Smooth muscle cell (in vitro differentiated cells): Measurements from ENCODE around the gene GCNA. TPM values are rescaled to one million over a fixed set of nuclear protein-coding genes. Genes with fewer than 3 reads are reported as not detected.

ENCODE experiments used
- DNase-seq: peaks from one replicate; lab custom pipeline; 2025; ENCODE audit not compliant: unreplicated experiment; lab: John Stamatoyannopoulos, UW
- H2AFZ ChIP-seq: fragments of 200-600 bp; sonication (generic); 2 replicates; pipeline ENCODE4 v1.6.0; 2016; ENCODE audit warnings: antibody characterized with exemption, low read depth, mild to moderate bottlenecking
- H3F3A ChIP-seq: fragments of 200-600 bp; sonication (generic); 2 replicates; pipeline ENCODE4 v1.6.0; 2017; ENCODE audit warnings: antibody characterized with exemption, low read depth
- H3K27ac ChIP-seq: fragments of 200-600 bp; sonication (generic); 2 replicates; pipeline ENCODE4 v1.5.1; 2016; ENCODE audit warnings: low read depth, mild to moderate bottlenecking
- H3K27me3 ChIP-seq: fragments of 200-600 bp; sonication (generic); 2 replicates; pipeline ENCODE4 v1.6.1; 2016; ENCODE audit warnings: low read depth, mild to moderate bottlenecking
- H3K36me3 ChIP-seq: fragments of 200-600 bp; sonication (generic); 2 replicates; pipeline ENCODE4 v1.5.1; 2016; ENCODE audit warnings: low read depth
- H3K4me1 ChIP-seq: fragments of 200-600 bp; sonication (generic); 2 replicates; pipeline ENCODE4 v1.5.1; 2016; ENCODE audit warnings: low read depth
- H3K4me2 ChIP-seq: fragments of 200-600 bp; sonication (generic); 2 replicates; pipeline ENCODE4 v1.6.0; 2016; ENCODE audit warnings: mild to moderate bottlenecking
- H3K4me3 ChIP-seq: fragments of 200-600 bp; sonication (generic); 2 replicates; pipeline ENCODE4 v1.5.1; 2016; ENCODE audit warnings: mild to moderate bottlenecking
- H3K79me2 ChIP-seq: fragments of 200-600 bp; sonication (generic); 2 replicates; pipeline ENCODE4 v1.6.0; 2016; ENCODE audit warnings: low read depth, mild to moderate bottlenecking
- H3K9ac ChIP-seq: fragments of 200-600 bp; sonication (generic); 2 replicates; pipeline ENCODE4 v1.6.0; 2016; ENCODE audit warnings: low read depth
- H3K9me3 ChIP-seq: fragments of 200-600 bp; sonication (generic); replicated peaks from 2 replicates; pipeline ENCODE4 v1.5.1; 2016; ENCODE audit warnings: low read depth
- H4K20me1 ChIP-seq: fragments of 200-600 bp; sonication (generic); 2 replicates; pipeline ENCODE4 v1.6.0; 2016; ENCODE audit warnings: low read depth
- WGBS: methylation state at CpG from one replicate; pipeline ENCODE4 v1.1.7; 2016; ENCODE audit warnings: low lambda C conversion rate; 5-methylcytosine and 5-hydroxymethylcytosine counted together
- polyA plus RNA-seq: library from polyadenylated mRNA; unstranded; fragments of >200 nt; fragmentation: Nextera tagmentation; extraction: Ambion mirVana; gene quantifications from 2 replicates; pipeline ENCODE4 v1.2.1, GENCODE V29; 2016
- total RNA-seq: library from RNA; depleted of rRNA; stranded (reverse); fragments of >200 nt; gene quantifications from 2 replicates; pipeline ENCODE4 v1.2.3, GENCODE V29; 2014
- TF ChIP-seq, protein P1 (sequence below): fragments of 200-600 bp; sonication (generic); IDR thresholded peaks from 2 replicates; pipeline ENCODE4 v1.5.1; 2017; ENCODE audit warnings: borderline replicate concordance, mild to moderate bottlenecking, antibody characterized with exemption; ENCODE audit not compliant: insufficient read depth, poor library complexity, severe bottlenecking

The GCNA gene
- total and polyA plus RNA-seq, 2 experiments from 2014 or later, result 0.51 to 0.94 TPM

DNA sequence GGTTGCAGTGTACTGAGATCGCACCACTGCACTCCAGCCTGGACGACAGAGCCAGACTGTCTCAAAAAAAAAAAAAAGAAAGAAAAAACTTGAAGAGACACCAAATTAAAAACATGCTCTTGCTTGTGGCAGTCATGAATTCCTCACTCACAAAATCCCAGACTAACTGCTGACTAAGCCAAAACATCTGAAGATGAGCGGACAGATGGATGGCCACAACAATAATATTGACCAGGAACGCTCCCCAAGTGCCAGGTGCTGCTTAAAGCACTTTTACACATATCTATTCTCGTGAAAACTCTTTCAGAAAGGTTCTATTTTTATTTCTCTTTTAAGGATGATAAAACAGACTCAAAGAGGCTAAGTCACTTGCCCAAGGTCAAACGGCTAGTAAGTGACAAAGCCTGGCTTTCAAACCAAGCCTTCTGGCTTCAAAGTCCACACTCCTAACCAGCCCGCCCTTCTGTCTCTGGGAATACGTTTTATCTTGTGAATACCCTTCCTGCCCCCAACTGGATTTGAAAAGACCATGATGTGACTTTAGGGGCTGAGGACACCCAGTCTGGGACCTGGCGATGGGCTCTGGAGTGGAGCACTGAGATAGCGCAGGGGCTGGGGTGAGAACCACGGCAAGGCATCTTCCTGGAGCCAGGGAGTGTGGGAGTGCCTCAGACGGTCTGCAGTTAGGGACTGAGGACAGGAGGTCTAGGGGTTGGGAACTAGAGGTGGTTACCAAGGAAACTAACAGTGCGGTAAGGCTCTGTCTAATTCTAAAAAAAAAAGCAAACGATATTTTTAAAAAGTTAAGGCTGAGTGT lies 49.6 kb downstream of the GCNA start:
- Histone ChIP-seq H4K20me1 (no peaks in the 10 kb centered on the region), H3K9me3 (no peaks in the 10 kb centered on the region), H3K4me1 (no peaks in the 10 kb centered on the region), H3K79me2 (no peaks in the 10 kb centered on the region), H3K27me3 (no peaks in the 10 kb centered on the region), H3K4me2 (no peak overlapping the region), H2AFZ (no peak overlapping the region), H3K4me3 (no peak overlapping the region), H3K9ac (no peak overlapping the region), H3K27ac (no peak overlapping the region), H3F3A (no peaks in the 10 kb centered on the region), H3K36me3 (no peaks in the 10 kb centered on the region)
- 71% methylated on average over 12 of the region's 14 CpGs for WGBS
- DNase-seq, result no peak
- TF ChIP-seq, protein P1, sequence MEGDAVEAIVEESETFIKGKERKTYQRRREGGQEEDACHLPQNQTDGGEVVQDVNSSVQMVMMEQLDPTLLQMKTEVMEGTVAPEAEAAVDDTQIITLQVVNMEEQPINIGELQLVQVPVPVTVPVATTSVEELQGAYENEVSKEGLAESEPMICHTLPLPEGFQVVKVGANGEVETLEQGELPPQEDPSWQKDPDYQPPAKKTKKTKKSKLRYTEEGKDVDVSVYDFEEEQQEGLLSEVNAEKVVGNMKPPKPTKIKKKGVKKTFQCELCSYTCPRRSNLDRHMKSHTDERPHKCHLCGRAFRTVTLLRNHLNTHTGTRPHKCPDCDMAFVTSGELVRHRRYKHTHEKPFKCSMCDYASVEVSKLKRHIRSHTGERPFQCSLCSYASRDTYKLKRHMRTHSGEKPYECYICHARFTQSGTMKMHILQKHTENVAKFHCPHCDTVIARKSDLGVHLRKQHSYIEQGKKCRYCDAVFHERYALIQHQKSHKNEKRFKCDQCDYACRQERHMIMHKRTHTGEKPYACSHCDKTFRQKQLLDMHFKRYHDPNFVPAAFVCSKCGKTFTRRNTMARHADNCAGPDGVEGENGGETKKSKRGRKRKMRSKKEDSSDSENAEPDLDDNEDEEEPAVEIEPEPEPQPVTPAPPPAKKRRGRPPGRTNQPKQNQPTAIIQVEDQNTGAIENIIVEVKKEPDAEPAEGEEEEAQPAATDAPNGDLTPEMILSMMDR, result no peak

DNA sequence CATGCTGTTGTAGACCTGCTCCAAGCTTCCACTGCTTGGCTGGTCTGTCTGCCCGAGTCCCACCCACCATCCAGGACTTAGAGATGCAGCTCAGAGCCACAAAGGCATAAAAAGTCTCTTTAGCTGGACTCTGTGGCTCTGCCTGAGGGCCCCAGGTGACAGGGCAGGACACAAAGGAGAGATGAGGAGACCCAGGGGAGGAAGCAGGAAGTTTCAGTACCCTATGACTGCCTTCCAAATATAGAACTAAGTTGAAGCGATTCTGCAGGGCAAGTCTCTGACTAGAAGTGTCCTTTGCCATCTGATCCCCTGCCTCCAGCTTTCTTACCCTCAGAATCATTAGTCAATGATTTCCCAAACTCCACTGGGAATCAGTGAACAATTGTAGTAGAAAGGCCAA lies 51.2 kb downstream of the GCNA start:
- Histone ChIP-seq H3F3A (no peaks in the 10 kb centered on the region), H2AFZ (no peak overlapping the region), H3K9ac (no peak overlapping the region), H3K27me3 (no peaks in the 10 kb centered on the region), H3K36me3 (no peaks in the 10 kb centered on the region), H4K20me1 (no peaks in the 10 kb centered on the region), H3K79me2 (no peaks in the 10 kb centered on the region), H3K27ac (no peak overlapping the region), H3K4me3 (no peak overlapping the region), H3K4me1 (no peaks in the 10 kb centered on the region), H3K9me3 (no peaks in the 10 kb centered on the region), H3K4me2 (no peak overlapping the region)
- 77% methylated on average over 2 of the region's 2 CpGs for WGBS
- DNase-seq, result no peak
- TF ChIP-seq, protein P1, result no peak

- H3F3A ChIP-seq, result no peaks in the 10 kb centered on the region
- no peak overlapping the region for H3K4me2 ChIP-seq
- no peaks in the 10 kb centered on the region for H3K4me1 ChIP-seq
- TF ChIP-seq, protein P1, result no peak
- no peaks in the 10 kb centered on the region for H3K79me2 ChIP-seq
- H3K9ac ChIP-seq, result no peak overlapping the region
- no peaks in the 10 kb centered on the region for H4K20me1 ChIP-seq
- no peak for DNase-seq
- H3K9me3 ChIP-seq, result no peaks in the 10 kb centered on the region
- H3K4me3 ChIP-seq, result no peak overlapping the region
- 77% methylated on average over 10 of the region's 10 CpGs for WGBS
- no peak overlapping the region for H2AFZ ChIP-seq
- H3K36me3 ChIP-seq, result no peaks in the 10 kb centered on the region
- H3K27ac ChIP-seq, result no peak overlapping the region
- no peaks in the 10 kb centered on the region for H3K27me3 ChIP-seq
Measured at GRCh38 chrX:71632923-71633657, 54.9 kb downstream of the GCNA start.
